ENCODE measurements around the gene CZIB.
"Not testable (repeated sequence)": the region's sequence is repeated elsewhere in the genome, so short reads cannot be mapped to it uniquely, and the experiment has no call there.

CZIB gene

DNA sequence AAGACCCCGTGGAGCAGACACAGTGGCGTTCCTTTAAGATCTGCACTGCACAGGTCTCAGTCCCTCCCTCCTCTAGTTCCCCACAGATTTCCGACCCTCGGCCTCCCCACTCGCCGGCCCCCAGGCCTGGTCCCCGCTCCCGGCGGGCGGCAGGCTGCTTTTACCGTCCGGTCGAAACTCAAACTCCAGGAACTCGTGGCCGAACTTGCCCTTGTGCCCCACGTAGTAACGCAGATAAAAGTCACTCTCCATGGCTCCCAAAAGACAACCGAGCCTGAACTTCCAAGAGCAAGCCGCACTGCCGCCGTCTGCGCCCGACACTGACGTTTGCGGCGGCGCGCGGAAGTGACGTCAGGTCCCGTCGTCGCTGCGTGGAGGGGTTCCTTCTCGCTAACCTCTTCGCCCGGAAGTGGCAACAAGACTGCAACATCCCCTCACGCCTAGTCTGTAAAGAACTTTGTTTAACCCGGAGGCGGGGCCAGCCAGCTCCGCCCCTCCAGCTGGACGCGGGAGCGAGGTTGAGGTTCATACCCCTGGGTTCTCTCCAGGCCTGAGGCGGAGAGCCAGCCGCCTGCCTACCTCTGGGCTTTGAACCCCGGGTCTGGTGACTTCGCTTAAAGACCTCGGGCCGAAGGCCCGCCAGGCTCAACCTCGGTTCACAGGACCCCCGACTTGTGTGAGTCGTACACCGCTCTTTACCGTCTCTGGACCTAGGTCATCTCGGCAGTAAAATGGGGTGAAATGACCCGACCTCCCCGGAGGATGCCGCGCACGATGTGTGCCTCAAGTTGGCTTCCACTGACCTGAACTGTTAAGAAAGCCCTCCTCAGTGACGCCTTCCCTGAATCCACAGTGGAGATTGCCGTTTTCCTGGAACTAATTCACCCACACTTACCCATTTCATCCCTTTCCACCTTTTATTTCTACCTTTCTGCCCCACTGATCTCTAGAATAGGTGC lies 18.0 kb upstream of the CZIB start, which contains the start of gene MAGOH:
Gene MAGOH (minus strand): TSS at position 322 of the 959 bp plus-strand sequence. CDS start 70 bp downstream, at position 252.
- peak; percentile 96 for DNase-seq (ENCODE audit: low spot score)

DNA sequence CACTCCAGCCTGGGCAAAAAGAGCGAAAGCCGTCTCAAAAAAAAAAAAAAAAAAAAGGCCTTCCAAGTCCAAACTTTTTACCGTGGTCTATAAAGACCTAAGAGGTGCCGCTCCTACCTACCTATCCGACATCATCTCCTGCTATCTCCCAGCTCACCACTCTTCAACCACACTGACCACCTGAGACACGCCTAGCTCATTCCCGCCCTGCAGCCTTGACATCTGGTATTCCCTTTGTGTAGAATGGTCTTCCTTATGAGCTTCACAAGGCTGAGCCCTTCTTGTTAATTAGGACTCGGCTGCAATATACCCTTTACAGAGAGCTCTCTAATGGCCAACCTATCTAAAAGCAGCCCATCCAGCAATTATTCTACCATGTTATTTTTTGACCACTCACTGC lies 17.2 kb upstream of the CZIB start:
- no peak for DNase-seq (ENCODE audit: low spot score)

DNA sequence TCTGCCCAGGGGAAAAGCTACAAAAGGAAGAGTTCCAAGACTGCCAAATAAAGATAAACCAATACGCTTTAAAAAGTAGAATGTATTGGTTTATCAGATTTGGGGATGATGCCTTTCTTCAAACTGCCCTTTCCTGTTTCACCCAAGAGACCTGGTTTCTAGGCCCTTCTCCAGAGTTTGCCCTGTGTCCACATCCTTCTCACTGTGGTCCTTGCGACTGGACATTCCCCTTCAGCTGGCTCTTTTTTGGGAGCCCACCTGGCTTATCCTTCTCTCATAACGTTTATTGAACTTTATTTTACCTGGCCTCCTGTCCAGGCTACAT lies 490 bp upstream of the CZIB start:
- no peak for DNase-seq (ENCODE audit: low spot score)

DNA sequence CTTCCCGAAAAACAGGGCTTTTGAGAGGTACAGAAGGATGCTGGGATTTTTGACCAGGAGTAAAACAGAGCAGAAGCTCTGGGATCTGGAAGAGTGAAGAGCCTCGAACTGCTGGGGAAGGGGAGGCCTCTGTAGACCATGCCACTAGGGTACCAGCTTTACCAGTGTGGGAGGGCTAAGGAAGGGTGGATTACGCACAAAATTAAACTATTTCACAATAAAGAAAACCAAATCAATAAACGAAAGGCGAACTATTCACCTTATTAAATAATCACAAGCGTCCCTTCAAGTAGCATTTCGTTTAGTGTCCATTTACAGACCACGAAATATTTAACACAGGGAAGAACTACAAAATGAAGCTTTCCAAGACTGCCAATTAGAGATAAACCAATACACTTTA lies 723 bp downstream of the CZIB start:
- no peak for DNase-seq (ENCODE audit: low spot score)

DNA sequence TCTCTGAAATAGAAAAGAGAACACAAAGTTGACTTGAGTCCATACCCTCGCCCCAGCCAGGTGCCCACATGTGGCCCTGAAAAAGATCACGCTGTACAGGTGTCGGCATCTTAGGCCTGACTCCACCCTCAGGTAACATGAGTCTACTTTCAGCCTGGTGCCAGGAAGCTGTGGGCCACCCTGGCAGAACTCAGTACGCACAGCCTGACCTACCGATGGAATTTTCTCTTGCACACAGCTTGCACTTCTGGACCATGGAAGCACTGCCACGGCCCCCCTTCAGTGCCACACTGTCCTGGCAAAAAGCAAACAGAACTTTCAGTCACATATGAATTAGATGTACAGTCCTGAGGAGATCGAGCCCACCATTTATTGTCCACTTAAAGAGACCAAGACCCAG lies 2.2 kb downstream of the CZIB start:
- DNase-seq (ENCODE audit: low spot score), result no peak

DNA sequence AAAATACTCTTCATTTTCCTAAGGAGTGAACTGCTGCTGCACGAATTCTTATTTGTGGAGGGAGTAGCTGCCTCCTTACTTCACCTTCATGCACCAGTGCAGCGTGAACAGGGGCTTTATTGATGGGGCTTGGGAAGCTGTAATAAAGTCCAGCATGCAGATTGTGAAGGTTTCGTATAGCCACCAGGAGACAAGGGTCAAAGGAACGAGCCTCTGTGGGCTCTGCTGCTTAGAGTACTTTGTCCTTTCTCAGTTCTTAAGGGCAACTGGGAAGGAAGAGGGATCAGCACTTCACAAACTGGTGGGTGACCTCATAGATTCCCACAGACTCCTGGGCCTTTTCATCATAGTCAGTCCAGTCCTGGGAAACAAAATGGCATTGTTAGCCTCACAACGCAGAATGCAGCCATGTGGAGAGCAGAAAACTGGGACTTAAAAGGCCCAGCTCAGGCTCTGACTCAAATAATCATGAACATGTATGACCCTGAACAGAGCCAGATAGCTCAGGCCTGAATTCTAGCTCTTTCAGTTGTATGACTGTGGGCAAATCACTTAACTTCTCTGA lies 6.0 kb downstream of the CZIB start:
- no peak for DNase-seq (ENCODE audit: low spot score)

DNA sequence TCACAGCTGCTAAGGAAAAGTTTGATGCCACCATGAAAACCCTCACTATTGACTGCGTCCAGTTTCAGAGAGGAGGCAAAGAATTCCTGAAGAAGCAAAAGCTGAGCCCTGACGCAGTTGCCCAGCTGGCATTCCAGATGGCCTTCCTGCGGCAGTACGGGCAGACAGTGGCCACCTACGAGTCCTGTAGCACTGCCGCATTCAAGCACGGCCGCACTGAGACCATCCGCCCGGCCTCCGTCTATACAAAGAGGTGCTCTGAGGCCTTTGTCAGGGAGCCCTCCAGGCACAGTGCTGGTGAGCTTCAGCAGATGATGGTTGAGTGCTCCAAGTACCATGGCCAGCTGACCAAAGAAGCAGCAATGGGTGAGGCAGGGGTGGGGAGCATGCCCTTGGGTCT lies 9.5 kb downstream of the CZIB start:
- DNase-seq (ENCODE audit: low spot score), result no peak

DNA sequence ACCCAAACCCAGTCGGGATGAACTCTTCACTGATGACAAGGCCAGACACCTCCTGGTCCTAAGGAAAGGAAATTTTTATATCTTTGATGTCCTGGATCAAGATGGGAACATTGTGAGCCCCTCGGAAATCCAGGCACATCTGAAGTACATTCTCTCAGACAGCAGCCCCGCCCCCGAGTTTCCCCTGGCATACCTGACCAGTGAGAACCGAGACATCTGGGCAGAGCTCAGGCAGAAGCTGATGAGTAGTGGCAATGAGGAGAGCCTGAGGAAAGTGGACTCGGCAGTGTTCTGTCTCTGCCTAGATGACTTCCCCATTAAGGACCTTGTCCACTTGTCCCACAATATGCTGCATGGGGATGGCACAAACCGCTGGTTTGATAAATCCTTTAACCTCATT lies 10.1 kb downstream of the CZIB start:
- DNase-seq (ENCODE audit: low spot score), result no peak

GRCh38 chr1:53207726-53208125 lies 12.7 kb downstream of the CZIB start:
- DNase-seq (ENCODE audit: low spot score), result no peak

DNA sequence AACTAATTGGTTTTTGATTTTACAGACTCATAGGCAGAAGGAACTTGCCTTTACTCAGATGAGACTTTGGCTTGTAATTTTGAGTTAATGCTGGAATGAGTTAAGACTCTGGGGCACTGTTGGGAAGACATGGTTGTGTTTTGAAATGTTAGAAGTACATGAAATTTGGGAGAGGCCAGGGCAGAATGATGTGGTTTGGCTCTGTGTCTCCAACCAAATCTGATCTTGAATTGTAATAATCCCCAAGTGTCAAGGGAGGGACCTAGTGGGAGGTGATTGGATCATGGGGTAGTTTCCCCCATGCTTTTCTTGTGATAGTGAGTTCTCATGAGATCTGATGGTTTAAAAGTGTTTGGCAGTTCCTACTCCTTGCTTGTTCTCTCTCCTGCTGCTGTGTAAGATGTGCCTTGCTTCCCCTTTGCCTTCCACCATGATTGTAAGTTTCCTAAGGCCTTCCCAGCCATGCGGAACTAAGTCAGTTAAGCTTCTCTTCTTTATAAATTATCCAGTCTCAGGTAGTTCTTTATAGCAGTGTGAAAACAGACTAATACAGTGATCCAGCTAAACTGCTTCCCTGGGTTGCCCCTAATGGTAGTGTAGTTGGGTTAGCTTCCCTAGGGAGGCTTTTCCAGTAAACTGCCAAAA lies 13.6 kb downstream of the CZIB start:
- DNase-seq (ENCODE audit: low spot score), result no peak

DNA sequence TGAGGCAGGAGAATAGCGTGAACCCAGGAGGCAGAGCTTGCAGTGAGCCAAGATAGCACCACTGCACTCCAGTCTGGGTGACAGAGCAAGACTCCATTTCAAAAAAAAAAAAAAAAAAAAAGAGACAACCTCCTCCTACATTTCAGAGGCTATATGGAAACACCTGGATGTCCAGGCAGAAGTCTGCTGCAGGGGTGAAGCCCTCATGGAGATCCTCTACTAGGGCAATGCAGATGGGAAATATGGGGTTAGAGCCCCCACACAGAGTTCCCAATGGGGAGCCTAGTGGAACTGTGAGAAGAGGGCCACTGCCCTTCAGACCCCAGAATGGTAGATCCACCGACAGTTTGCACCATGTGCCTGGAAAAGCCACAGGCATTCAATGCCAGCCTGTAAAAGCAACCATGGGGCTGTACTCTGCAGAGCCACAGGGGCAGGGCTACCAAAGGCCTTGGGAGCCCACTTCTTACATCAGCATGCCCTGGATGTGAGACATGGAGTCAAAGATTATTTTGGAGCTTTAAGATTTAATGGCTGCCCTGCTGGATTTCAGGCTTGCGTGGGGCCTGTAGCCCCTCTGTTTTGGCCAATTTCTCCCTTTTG lies 14.2 kb downstream of the CZIB start:
- not testable (repeated sequence) for DNase-seq (ENCODE audit: low spot score)

DNA sequence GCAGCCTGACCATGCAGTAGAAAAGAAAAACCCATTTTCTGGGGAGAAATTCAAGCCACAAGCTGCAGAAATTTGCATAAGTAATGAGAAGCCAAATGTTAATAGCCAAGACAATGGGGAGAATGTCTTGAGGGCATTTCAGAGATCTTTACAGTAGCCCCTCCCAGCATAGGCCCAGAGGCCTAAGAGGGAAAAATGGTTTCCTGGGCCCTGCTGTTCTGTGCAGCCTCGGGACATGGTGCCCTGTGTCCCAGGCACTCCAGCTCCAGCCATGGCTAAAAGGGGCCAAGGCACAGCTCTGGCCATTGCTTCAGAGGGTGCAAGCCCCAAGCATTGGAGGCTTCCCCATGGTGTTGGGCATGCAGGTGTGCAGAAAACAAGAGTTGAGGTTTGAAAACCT lies 14.9 kb downstream of the CZIB start:
- not testable (repeated sequence) for DNase-seq (ENCODE audit: low spot score)

DNA sequence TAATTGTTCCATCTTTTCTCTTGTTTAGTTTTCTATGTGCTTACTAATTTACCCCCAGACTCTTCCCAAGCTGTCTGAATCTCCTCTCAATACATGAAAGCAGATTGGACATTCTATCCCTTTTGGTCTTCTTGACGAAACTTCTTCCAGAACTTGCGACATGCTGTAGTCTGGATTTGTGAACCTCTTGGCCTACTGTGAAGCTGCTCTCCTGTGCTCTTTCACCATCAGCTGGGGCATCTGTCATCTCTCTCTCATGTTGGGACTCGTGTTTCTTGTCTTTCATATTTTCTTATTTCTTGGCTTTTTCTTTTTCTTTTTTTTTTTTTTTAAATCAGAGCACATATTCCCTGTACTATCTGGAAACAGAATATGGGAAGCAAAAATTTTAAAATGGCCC lies 17.0 kb downstream of the CZIB start:
- no peak for DNase-seq (ENCODE audit: low spot score)

DNA sequence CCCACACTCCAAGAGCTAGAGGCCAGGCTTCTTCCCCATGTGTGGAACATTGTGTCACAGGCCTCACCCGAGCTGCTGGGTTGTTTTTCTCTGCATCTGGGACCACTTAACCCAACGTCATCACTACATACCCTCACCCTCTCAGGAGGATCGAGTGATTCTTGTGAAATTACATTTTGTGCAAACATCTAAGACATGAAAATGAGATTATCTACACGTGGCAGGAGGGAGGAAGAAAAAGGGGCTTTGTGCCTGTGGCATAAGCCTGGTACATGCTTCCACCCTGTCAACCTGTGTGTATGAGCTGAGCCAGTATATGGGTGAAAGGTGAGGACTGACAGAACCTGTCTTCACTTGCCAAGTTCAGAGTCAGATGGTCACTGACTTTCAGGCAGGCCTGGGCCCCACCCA lies 22.2 kb downstream of the CZIB start:
- peak; percentile 41 for DNase-seq (ENCODE audit: low spot score)

- no peak for DNase-seq (ENCODE audit: low spot score)
These were observed 22.9 kb downstream of the CZIB start for GRCh38 chr1:53197291-53198200.

- DNase-seq (ENCODE audit: low spot score), result peak; percentile 94
These were observed 23.7 kb downstream of the CZIB start, which contains the start of gene CPT2 for GRCh38 chr1:53196485-53197290. Gene CPT2 (plus strand): TSS chr1:53196824. CDS start chr1:53196944, 120 bp downstream.

DNA sequence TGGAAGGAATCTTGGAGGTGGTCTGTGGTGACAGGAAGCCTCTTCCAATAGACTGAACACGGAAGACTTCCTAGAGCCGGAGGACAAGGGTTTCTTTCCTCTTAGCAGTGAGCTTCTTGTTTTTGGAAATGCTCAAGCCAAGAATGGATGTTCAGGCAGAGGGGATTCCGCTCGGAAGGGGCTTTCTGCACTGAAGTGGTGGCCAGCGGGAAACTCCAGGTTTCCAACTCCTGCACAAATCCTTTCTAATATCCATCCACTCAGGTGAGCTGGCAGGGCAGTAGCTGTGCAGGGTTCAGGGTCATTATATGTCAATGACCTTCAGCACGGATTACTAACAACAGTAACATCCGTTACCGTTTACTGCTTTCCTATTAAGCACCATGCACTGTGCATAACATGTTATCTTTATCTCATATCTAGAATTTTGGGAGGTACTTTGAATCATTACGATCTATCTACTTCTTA lies 24.4 kb downstream of the CZIB start:
- no peak for DNase-seq (ENCODE audit: low spot score)

DNA sequence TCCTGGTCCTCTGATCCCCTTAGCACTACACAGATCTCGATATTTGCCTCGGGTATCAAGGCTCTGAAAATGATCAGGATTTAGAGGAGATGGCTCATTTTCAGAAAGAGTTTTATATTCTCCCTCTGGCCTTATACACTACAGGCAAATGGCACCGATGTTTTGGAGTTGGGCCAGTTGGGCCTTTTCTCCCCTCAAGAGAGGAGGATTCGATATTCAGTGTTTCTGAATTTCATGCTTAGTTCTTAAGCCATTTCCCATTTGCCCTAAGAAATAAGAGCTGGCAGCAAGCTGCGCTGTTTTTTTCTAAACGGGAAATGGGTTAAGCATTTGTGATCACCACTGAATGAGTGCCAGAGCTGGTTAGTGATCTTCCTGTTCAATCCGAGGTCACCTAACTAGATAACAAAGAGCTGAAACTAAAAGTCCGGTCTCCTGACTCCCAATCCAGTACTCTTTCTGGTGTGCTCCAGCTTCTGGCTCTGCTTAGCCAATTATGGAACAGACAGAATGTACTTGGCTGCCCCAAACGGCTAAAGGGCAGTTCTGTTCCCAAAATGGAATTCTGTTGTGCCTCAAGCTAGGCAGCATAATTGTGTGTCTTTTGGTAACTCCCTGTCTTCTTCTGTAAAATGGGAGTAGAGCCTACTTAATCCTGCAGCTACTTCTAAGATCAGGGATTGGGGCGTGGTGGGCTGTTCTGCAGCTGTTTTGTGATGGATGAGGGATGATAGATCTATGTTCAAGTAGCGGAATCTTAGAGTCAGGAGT lies 25.0 kb downstream of the CZIB start:
- no peak for DNase-seq (ENCODE audit: low spot score)

DNA sequence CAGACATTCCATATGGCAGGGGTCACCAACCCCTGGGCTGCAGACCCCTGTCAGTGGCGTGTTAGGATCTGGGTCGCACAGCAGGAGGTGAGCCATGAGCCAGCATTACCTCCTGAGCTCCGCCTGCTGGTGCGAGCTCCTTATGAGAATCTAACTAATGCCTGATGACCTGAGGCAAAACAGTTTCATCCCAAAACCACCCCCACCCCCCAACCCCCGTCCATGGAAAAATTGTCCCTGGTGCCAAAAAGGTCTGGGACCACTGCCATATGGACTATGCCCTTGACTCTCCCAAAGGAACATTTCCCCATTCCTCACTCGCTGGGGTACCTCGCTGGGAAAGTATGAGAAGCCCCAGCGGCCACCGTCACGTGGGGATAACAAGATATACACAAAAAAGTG lies 30.2 kb downstream of the CZIB start:
- DNase-seq (ENCODE audit: low spot score), result no peak

GRCh38 chr1:53189061-53189460 lies 31.4 kb downstream of the CZIB start:
- DNase-seq (ENCODE audit: low spot score), result no peak
